Left lobe of liver (tissue), 2 donors: ENCODE data around the gene CD4. TPM values are rescaled to one million over a fixed set of nuclear protein-coding genes. Genes with fewer than 3 reads are reported as not detected.
"Not testable (repeated sequence)": the region's sequence is repeated elsewhere in the genome, so short reads cannot be mapped to it uniquely, and the experiment has no call there.

Source experiments
- ATAC-seq: fragments of 200-7000 bp; cut with Tn5 transposase; one replicate; pipeline ENCODE4 v1.9.1; 2020; ENCODE audit warnings: mild to moderate bottlenecking, moderate library complexity
- DNase-seq: peaks from one replicate; pipeline ENCODE4 v3.0.0-alpha.2; 2020; ENCODE audit warnings: low spot score
- total RNA-seq: library from RNA; stranded (reverse); gene quantifications from one replicate; pipeline ENCODE4 v1.2.1, GENCODE V29; 2021
- donor health status: DM: no; HTN: no; CAD: no; lungs with moderate emphysema.
- donor health status: DM: no; HTN: yes; CAD: no.

Gene CD4
- total RNA-seq, 1 donor from 2014 or later, result 22.7 TPM

- not testable (repeated sequence) for DNase-seq, ATAC-seq
Measured at GRCh38 chr12:6865307-6865706, 76.0 kb downstream of the CD4 start.

GRCh38 chr12:6866163-6866919 is 77.0 kb downstream of the CD4 start:
- DNase-seq (no peak), ATAC-seq (no peak)

- ATAC-seq, result peak; percentile 70
- DNase-seq, result peak; percentile 86
Measured at GRCh38 chr12:6866920-6867412, 77.6 kb downstream of the CD4 start.

GRCh38 chr12:6867413-6868210 is 78.3 kb downstream of the CD4 start, which contains the start of gene TPI1:
TSS of gene TPI1 (plus strand) at chr12:6867531. CDS start at chr12:6867567, 36 bp downstream.
- ATAC-seq (peak; percentile 83), DNase-seq (peak; percentile 69)

GRCh38 chr12:6868211-6869048 is 79.1 kb downstream of the CD4 start:
- ATAC-seq, result no peak
- DNase-seq, result no peak

GRCh38 chr12:6869049-6870021 is 80.0 kb downstream of the CD4 start:
- DNase-seq, result peak; percentile 78
- ATAC-seq, result peak; percentile 20

GRCh38 chr12:6870304-6870703 is 81.0 kb downstream of the CD4 start:
- not testable (repeated sequence) for DNase-seq, ATAC-seq

Other genes with a start within 250 kb of the CD4 start
- gene IFFO1, start 233.5 kb upstream of the CD4 start, total RNA-seq, result 8.8 TPM
- 14.9 TPM for gene NOP2, start 221.2 kb upstream of the CD4 start, total RNA-seq
- gene CHD4, start 182.1 kb upstream of the CD4 start, total RNA-seq, result 87.3 TPM
- 0.88 TPM for gene LPAR5, start 153.6 kb upstream of the CD4 start, total RNA-seq
- 3.2 TPM for gene ACRBP, start 142.1 kb upstream of the CD4 start, total RNA-seq
- 14.4 TPM for gene ING4, start 126.4 kb upstream of the CD4 start, total RNA-seq
- gene ZNF384, start 100.2 kb upstream of the CD4 start, total RNA-seq, result 20.3 TPM
- gene PIANP, start 88.7 kb upstream of the CD4 start, total RNA-seq, result not detected
- gene COPS7A, start 65.5 kb upstream of the CD4 start, total RNA-seq, result 31.1 TPM
- gene MLF2, start 36.4 kb upstream of the CD4 start, total RNA-seq, result 133 TPM
- gene PTMS, start 23.2 kb upstream of the CD4 start, total RNA-seq, result 406 TPM
- 2.8 TPM for gene LAG3, start 17.0 kb upstream of the CD4 start, total RNA-seq
- 1.3 TPM for gene GPR162, start 32.3 kb downstream of the CD4 start, total RNA-seq
- gene P3H3, start 38.9 kb downstream of the CD4 start, total RNA-seq, result 1.4 TPM
- 0.08 TPM for gene GNB3, start 51.4 kb downstream of the CD4 start, total RNA-seq
- 0.58 TPM for gene CDCA3, start 61.8 kb downstream of the CD4 start, total RNA-seq
- gene USP5, start 62.6 kb downstream of the CD4 start, total RNA-seq, result 48.0 TPM
- 300 TPM for gene TPI1, start 78.0 kb downstream of the CD4 start, total RNA-seq
- gene SPSB2, start 83.8 kb downstream of the CD4 start, total RNA-seq, result 4.7 TPM
- 1.9 TPM for gene LRRC23, start 115.3 kb downstream of the CD4 start, total RNA-seq
- 3.6 TPM for gene ENO2, start 125.1 kb downstream of the CD4 start, total RNA-seq
- 22.0 TPM for gene ATN1, start 138.4 kb downstream of the CD4 start, total RNA-seq
- not detected for gene RNU7-1, start 154.3 kb downstream of the CD4 start, total RNA-seq
- gene C12orf57, start 154.5 kb downstream of the CD4 start, total RNA-seq, result 86.3 TPM
- 17.8 TPM for gene PTPN6, start 161.8 kb downstream of the CD4 start, total RNA-seq
- 129 TPM for gene PHB2, start 181.1 kb downstream of the CD4 start, total RNA-seq
- gene EMG1, start 181.4 kb downstream of the CD4 start, total RNA-seq, result 16.1 TPM
- gene LPCAT3, start 228.9 kb downstream of the CD4 start, total RNA-seq, result 54.3 TPM